GM23338 (cell line): ENCODE results near the gene ZDHHC4.

Experiments
- CREB1 ChIP-seq: fragments of 250-450 bp; sonication (Bioruptor Pico); IDR thresholded peaks from 2 replicates; pipeline ENCODE4 v1.5.0; 2020; ENCODE audit warnings: low read depth, mild to moderate bottlenecking, moderate library complexity
- CTCF ChIP-seq, 2 experiments: fragments of 200-600 bp in 1 of 2; sonication (generic) in 1 of 2; conservative IDR thresholded peaks; 2 replicates each; pipeline versions ENCODE4 v1.5.1 to v1.6.1; 2016 to 2017; ENCODE audit warnings: antibody characterized with exemption in 2 of 2, low read depth in 2 of 2, mild to moderate bottlenecking in 2 of 2, moderate library complexity in 1 of 2
- EZH2 ChIP-seq: fragments of 200-600 bp; sonication (generic); IDR thresholded peaks from one replicate; pipeline ENCODE4 v1.8.0; 2017; ENCODE audit warnings: antibody characterized with exemption, mild to moderate bottlenecking, low read depth; ENCODE audit not compliant: unreplicated experiment
- EZH2phosphoT487 ChIP-seq: fragments of 200-600 bp; sonication (generic); IDR thresholded peaks from one replicate; pipeline ENCODE4 v1.8.1; 2018; ENCODE audit warnings: antibody characterized with exemption; ENCODE audit not compliant: unreplicated experiment
- JUNB ChIP-seq: IDR thresholded peaks from one replicate; pipeline ENCODE4 v1.6.1; 2016; ENCODE audit warnings: antibody characterized with exemption; ENCODE audit not compliant: unreplicated experiment
- POLR2AphosphoS5 ChIP-seq: IDR thresholded peaks from 2 replicates; pipeline ENCODE4 v1.6.1; 2016; ENCODE audit warnings: antibody characterized with exemption, low read depth
- STAT1 ChIP-seq: IDR thresholded peaks from one replicate; pipeline ENCODE4 v1.6.1; 2016; ENCODE audit warnings: antibody characterized with exemption; ENCODE audit not compliant: unreplicated experiment
- ZNF114 ChIP-seq: fragments of 250-450 bp; sonication (Bioruptor Pico); IDR thresholded peaks from 2 replicates; pipeline ENCODE4 v1.5.0; 2020; ENCODE audit warnings: mild to moderate bottlenecking, moderate library complexity
- TF ChIP-seq, protein P1 (sequence below): IDR thresholded peaks from one replicate; pipeline ENCODE4 v1.6.1; 2018; ENCODE audit warnings: antibody characterized with exemption; ENCODE audit not compliant: unreplicated experiment

GRCh38 chr7:6551016-6551511, 26.2 kb upstream of the ZDHHC4 start, which contains the start of gene GRID2IP:
- no peak for TF ChIP-seq EZH2
- TF ChIP-seq ZNF114: no peak
- no peak for TF ChIP-seq CTCF (conservative IDR thresholded peaks at IDR 0.05; ENCODE audit: low read depth in 2 of 2)
- no peak for TF ChIP-seq JUNB
- TF ChIP-seq EZH2phosphoT487: no peak
- no peak for TF ChIP-seq POLR2AphosphoS5
- no peak for TF ChIP-seq STAT1
- no peak for TF ChIP-seq CREB1
- TF ChIP-seq, protein P1, sequence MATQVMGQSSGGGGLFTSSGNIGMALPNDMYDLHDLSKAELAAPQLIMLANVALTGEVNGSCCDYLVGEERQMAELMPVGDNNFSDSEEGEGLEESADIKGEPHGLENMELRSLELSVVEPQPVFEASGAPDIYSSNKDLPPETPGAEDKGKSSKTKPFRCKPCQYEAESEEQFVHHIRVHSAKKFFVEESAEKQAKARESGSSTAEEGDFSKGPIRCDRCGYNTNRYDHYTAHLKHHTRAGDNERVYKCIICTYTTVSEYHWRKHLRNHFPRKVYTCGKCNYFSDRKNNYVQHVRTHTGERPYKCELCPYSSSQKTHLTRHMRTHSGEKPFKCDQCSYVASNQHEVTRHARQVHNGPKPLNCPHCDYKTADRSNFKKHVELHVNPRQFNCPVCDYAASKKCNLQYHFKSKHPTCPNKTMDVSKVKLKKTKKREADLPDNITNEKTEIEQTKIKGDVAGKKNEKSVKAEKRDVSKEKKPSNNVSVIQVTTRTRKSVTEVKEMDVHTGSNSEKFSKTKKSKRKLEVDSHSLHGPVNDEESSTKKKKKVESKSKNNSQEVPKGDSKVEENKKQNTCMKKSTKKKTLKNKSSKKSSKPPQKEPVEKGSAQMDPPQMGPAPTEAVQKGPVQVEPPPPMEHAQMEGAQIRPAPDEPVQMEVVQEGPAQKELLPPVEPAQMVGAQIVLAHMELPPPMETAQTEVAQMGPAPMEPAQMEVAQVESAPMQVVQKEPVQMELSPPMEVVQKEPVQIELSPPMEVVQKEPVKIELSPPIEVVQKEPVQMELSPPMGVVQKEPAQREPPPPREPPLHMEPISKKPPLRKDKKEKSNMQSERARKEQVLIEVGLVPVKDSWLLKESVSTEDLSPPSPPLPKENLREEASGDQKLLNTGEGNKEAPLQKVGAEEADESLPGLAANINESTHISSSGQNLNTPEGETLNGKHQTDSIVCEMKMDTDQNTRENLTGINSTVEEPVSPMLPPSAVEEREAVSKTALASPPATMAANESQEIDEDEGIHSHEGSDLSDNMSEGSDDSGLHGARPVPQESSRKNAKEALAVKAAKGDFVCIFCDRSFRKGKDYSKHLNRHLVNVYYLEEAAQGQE: no peak
